Tibial artery (tissue), 4 donors: ENCODE results near the gene OCA2.

Source experiments
- DNase-seq, 2 donors: peaks; one replicate each; pipeline ENCODE4 v3.0.0-alpha.2; 2019
- H3K27ac ChIP-seq, 2 donors: fragments of 200-600 bp; sonication (generic) in 1 of 2; 1 replicate in 1 of 2; 2 replicates in 1 of 2; pipeline ENCODE4 v1.5.1; 2018 to 2019; ENCODE audit warnings: mild to moderate bottlenecking in 1 of 2
- H3K27me3 ChIP-seq, 2 donors: fragments of 200-600 bp; sonication (generic) in 1 of 2; one replicate each; pipeline versions ENCODE4 v1.5.1 to v1.6.0; 2016 to 2019
- H3K36me3 ChIP-seq, 3 donors: fragments of 200-600 bp; sonication (generic) in 2 of 3; one replicate each; pipeline ENCODE4 v1.5.1; 2016 to 2019; ENCODE audit warnings: mild to moderate bottlenecking in 2 of 3
- H3K4me1 ChIP-seq, 4 donors: fragments of 200-600 bp; sonication (generic) in 2 of 4; 1 replicate in 3 of 4; 2 replicates in 1 of 4; pipeline ENCODE4 v1.5.1; 2016 to 2019
- H3K4me3 ChIP-seq, 2 donors: fragments of 200-600 bp; sonication (generic) in 1 of 2; 1 replicate in 1 of 2; 2 replicates in 1 of 2; pipeline ENCODE4 v1.5.1; 2018 to 2019; ENCODE audit warnings: mild to moderate bottlenecking in 2 of 2
- H3K9me3 ChIP-seq, 3 donors: fragments of 200-600 bp; sonication (generic) in 1 of 3; one replicate each; pipeline ENCODE4 v1.5.1; 2016 to 2019
- intact Hi-C: fragments of 100-400 bp; cut with DNase I; formaldehyde crosslinking; loops from one replicate; pipeline ENCODE4 v1.15.0; 2023; ENCODE audit warnings: low total_unique reads
- TF ChIP-seq, protein P1 (sequence below), 2 experiments: fragments of 200-600 bp in 1 of 2; fragments of 450-650 bp in 1 of 2; IDR thresholded peaks; one replicate each; pipeline ENCODE4 v1.5.1; 2017 to 2019; ENCODE audit warnings: antibody characterized with exemption in 2 of 2, mild to moderate bottlenecking in 1 of 2, moderate library complexity in 1 of 2

OCA2 gene

DNA sequence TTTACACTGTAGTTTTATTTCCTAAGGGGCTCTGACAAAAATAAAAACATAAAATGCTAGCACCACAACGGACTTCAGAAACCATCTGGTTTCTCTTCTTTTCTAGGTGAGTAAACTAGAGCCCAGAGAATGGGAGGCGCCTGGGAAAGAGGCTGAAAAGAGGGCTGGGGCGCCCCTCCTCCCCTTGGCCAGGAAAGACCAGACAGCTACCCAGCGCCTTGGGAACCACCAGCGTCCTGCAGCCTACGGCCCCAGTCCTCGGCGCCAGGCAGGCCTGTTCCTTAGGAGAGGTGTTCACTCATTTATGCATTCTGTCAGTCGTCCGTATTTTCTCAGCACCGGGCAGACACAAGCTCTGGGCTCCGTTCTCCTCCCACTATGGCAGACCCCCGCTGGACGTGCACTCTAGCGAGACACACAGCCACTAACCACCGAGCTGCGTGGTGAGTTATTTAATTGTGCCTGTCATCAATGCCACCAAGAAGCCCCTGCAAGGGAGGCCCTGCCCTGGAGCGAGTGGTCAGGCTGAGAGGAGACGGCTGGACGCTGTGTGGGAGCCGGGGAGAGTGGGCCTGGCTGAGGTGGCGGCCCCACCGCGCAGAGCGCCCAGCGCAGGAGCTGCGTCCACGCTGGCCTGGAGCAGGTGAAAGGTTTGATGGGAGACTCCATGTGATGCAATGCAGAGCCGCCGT lies 294.4 kb downstream of the OCA2 start:
- Histone ChIP-seq H3K9me3 (peaks cover 0 to 8% (median 0%) of the 10 kb centered on the region in 3 donors), H3K36me3 (no peaks in the 10 kb centered on the region), H3K27me3 (no peaks in the 10 kb centered on the region), H3K27ac (no peak overlapping the region), H3K4me1 (no peaks in the 10 kb centered on the region), H3K4me3 (no peak overlapping the region)
- intact Hi-C loops = no loop called here
- TF ChIP-seq, protein P1, sequence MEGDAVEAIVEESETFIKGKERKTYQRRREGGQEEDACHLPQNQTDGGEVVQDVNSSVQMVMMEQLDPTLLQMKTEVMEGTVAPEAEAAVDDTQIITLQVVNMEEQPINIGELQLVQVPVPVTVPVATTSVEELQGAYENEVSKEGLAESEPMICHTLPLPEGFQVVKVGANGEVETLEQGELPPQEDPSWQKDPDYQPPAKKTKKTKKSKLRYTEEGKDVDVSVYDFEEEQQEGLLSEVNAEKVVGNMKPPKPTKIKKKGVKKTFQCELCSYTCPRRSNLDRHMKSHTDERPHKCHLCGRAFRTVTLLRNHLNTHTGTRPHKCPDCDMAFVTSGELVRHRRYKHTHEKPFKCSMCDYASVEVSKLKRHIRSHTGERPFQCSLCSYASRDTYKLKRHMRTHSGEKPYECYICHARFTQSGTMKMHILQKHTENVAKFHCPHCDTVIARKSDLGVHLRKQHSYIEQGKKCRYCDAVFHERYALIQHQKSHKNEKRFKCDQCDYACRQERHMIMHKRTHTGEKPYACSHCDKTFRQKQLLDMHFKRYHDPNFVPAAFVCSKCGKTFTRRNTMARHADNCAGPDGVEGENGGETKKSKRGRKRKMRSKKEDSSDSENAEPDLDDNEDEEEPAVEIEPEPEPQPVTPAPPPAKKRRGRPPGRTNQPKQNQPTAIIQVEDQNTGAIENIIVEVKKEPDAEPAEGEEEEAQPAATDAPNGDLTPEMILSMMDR (IDR thresholded peaks at IDR 0.05) = no peak
- no peak for DNase-seq

DNA sequence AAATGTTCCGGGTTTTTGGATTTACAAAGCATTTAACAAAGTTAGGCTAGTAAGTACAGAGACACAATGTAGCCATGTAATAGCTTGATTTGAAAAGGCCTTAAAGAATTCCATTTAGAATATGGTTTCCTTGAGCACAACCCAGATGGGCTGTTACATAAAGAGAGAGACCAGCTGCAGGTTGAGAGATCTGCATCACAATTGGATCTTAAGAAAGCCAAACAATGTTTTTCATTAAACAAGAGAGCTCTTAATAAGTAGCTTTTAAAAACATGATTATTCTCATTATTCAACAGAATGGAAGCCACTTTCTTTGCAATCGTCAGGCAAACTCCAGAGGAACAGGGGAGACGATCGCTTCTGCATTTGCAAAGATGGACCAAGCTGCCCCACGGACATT lies 300.3 kb downstream of the OCA2 start:
- TF ChIP-seq, protein P1 (IDR thresholded peaks at IDR 0.05) = no peak
- intact Hi-C loops = no loop called here
- no peaks in the 10 kb centered on the region for H3K27me3 ChIP-seq

DNA sequence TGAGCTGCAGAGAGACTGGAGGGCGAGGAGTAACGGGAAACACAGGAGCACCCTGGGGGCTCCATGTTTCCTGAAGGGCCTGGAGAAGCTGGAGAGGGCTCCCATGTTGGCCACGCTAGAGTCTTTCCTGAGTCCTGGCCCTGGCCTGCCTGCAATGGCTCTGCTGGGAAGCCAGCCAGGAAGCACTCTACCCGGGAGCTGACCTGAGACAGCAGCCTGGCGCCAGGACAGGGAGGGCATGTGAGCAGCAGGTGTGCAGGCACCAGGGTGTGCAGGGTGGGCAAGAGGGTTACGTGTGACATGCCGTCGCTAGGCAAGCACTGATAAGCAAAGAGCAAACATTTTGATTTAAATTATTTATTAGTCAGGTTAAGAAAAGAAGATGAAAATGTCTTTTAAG lies 301.4 kb downstream of the OCA2 start:
- intact Hi-C loops = no loop called here
- TF ChIP-seq, protein P1 (IDR thresholded peaks at IDR 0.05) = no peak
- no peaks in the 10 kb centered on the region for H3K9me3 ChIP-seq
- no peak overlapping the region for H3K27ac ChIP-seq
- no peak overlapping the region for H3K4me3 ChIP-seq
- H3K27me3 ChIP-seq = no peaks in the 10 kb centered on the region
- DNase-seq = no peak
- H3K36me3 ChIP-seq = no peaks in the 10 kb centered on the region
- H3K4me1 ChIP-seq = no peaks in the 10 kb centered on the region

More for the DNA sequence above, 300.3 kb downstream of the OCA2 start:
- Histone ChIP-seq H3K4me3 (no peak overlapping the region), H3K36me3 (no peaks in the 10 kb centered on the region), H3K27ac (no peak overlapping the region), H3K4me1 (no peaks in the 10 kb centered on the region), H3K9me3 (no peaks in the 10 kb centered on the region)
- DNase-seq = no peak

DNA sequence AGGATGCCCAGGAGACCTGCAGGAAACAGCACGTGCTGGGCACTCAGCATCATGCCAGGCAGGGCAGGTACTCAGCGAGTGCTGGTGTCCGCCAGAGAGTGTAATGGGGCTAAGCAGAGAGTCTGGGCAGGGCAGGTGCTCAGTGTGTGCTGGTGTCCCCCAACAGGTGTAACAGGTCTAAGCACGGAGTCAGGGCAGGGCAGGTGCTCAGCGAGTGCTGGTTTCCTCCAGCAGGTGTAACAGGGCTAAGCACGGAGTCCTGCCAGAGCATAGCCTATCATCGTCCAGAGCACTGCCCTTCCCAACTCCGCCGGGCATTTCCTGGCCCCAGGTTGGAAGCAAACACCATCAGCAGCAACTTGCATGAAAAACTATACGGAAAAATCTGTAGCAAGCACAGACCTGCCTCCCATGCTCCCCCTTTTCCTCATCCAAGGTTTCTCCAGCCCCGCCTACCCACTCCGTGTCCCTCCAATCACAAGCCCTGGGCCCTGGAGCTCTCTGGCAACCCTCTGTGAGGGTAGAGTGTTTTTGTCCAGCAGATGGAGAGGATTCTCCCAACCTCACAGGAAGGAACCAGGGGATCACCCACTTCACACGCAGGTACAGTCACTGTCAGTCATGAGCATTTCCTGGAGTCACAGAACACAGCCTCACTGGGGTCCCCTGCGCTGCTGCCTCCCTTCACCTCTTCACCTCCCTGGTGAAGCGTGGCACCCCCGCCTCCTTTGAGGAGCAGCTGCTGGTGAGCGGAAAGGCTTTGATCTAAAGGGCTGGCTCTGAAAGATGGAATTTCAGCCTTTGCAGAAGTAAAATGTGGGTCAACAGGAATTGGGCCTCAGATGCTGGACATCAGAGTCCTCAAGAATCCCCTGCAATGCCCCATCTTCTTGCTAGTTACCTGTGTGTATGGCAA lies 302.5 kb downstream of the OCA2 start:
- Histone ChIP-seq H3K36me3 (no peaks in the 10 kb centered on the region), H3K9me3 (no peaks in the 10 kb centered on the region), H3K4me1 (no peaks in the 10 kb centered on the region), H3K27me3 (no peaks in the 10 kb centered on the region), H3K27ac (no peak overlapping the region), H3K4me3 (no peak overlapping the region)
- intact Hi-C loops = no loop called here
- no peak for DNase-seq
- TF ChIP-seq, protein P1 (IDR thresholded peaks at IDR 0.05) = no peak

DNA sequence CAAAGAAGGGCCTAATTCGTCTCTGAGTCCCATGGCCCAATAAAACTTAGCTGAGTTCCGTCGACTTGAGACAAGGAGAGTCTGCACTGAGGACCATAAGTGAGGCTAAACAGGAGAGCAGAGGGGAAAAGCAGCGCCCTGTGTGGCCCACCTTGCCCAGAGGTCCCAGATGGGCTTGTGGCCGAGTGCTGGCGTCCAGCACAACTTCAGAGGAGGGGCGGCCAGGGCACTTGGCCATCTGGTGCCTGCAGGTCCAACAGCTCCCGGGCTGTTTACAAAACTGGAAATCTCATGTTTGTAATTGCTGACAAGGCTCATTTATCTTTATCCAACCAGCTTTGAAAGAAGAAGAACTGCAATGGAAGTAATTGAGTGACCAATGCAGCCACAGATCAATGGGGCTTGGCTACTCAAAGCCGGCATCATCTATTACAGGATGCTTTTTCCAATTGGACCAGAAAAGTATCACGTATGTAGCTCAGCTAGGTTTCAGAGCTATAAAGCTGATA lies 306.3 kb downstream of the OCA2 start:
- H3K9me3 ChIP-seq = no peaks in the 10 kb centered on the region
- intact Hi-C loops = no loop called here

More for the DNA sequence above, 306.3 kb downstream of the OCA2 start:
- Histone ChIP-seq H3K4me3 (no peak overlapping the region), H3K27ac (no peak overlapping the region), H3K36me3 (no peaks in the 10 kb centered on the region), H3K4me1 (no peaks in the 10 kb centered on the region), H3K27me3 (no peaks in the 10 kb centered on the region)
- no peak for DNase-seq
- TF ChIP-seq, protein P1 (IDR thresholded peaks at IDR 0.05) = no peak
